OCI-LY7 (cell line): Measurements from ENCODE around the gene WDFY3.

Experiments
- CTCF ChIP-seq: fragments of 200-600 bp; sonication (generic); conservative IDR thresholded peaks from 2 replicates; pipeline ENCODE4 v1.5.1; 2014; ENCODE audit warnings: mild to moderate bottlenecking, antibody characterized with exemption, low read length, moderate library complexity, mixed read lengths
- EZH2phosphoT487 ChIP-seq: fragments of 200-600 bp; sonication (generic); IDR thresholded peaks from 2 replicates; pipeline ENCODE4 v1.6.1; 2018; ENCODE audit warnings: low read depth, borderline replicate concordance, mild to moderate bottlenecking, mixed run types, antibody characterized with exemption, low read length, moderate library complexity, mixed read lengths

DNA sequence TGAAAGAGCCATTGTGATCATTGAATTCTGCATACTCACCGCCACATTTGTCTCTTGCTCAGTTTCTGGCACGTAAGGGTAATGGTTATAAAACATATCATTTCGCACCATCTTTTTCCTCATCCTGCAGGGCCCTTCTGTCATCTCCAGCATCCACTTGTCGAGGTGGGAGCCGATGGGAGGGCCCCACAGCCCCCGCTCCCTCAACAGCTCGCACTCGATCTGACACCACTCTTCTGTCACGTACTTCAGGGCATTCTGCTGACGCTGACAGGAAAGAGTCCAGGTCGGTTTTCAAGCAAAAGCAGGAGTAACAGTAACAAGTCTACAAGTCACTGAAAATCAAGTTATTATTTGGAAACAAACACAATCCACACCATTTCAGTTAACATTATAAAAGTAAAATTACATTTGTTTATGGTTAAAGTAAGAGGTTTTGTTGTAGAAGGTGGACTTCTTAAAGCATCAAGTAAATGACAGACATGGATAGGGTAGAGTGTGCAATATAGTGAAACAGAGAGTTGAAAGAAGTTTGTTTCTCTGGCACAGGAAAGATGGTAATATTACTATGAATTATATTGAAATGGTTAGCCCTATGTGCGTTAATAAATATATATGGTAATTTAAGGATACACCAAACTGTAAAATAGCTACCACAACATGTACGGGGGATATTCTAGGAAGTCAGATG is 233.0 kb downstream of the WDFY3 start:
- TF ChIP-seq CTCF = no peak
- no peak for TF ChIP-seq EZH2phosphoT487
